MM.1S (cell line): ENCODE measurements around the gene PPFIA2.

ENCODE experiments used
- DNase-seq: peaks from one replicate; pipeline ENCODE4 v3.0.0-alpha.2; 2015
- H2AFZ ChIP-seq: fragments of 300-600 bp; sonication (generic); 2 replicates; pipeline ENCODE4 v1.6.0; 2016; ENCODE audit warnings: antibody characterized with exemption, low read length
- H3F3A ChIP-seq: fragments of 300-600 bp; sonication (generic); 2 replicates; pipeline ENCODE4 v1.6.1; 2016; ENCODE audit warnings: mild to moderate bottlenecking, antibody characterized with exemption, low read length, moderate library complexity, mixed read lengths; ENCODE audit not compliant: insufficient read depth
- H3K27ac ChIP-seq: fragments of 300-600 bp; sonication (generic); 2 replicates; pipeline ENCODE4 v1.5.1; 2016; ENCODE audit warnings: mild to moderate bottlenecking, low read length
- H3K27me3 ChIP-seq: fragments of 300-600 bp; sonication (generic); replicated peaks from 2 replicates; pipeline ENCODE4 v1.6.0; 2016; ENCODE audit warnings: low read length; ENCODE audit not compliant: insufficient read depth
- H3K36me3 ChIP-seq: fragments of 300-600 bp; sonication (generic); replicated peaks from 2 replicates; pipeline ENCODE4 v1.6.1; 2016; ENCODE audit warnings: mild to moderate bottlenecking, low read length, mixed read lengths; ENCODE audit not compliant: insufficient read depth
- H3K4me1 ChIP-seq: fragments of 300-600 bp; sonication (generic); 2 replicates; pipeline ENCODE4 v1.6.1; 2016; ENCODE audit warnings: low read length, mixed read lengths
- H3K4me2 ChIP-seq: fragments of 300-600 bp; sonication (generic); 2 replicates; pipeline ENCODE4 v1.6.0; 2016; ENCODE audit warnings: low read depth, low read length
- H3K4me3 ChIP-seq: fragments of 300-600 bp; sonication (generic); 2 replicates; pipeline ENCODE4 v1.5.1; 2016; ENCODE audit warnings: low read length, mixed read lengths
- H3K79me2 ChIP-seq: fragments of 300-600 bp; sonication (generic); 2 replicates; pipeline ENCODE4 v1.6.1; 2016; ENCODE audit warnings: mixed run types, low read length, mixed read lengths
- H3K9ac ChIP-seq: fragments of 300-600 bp; sonication (generic); 2 replicates; pipeline ENCODE4 v1.6.1; 2016; ENCODE audit warnings: low read length, mixed read lengths
- H3K9me2 ChIP-seq: fragments of 300-600 bp; sonication (generic); replicated peaks from 2 replicates; pipeline ENCODE4 v1.6.1; 2016; ENCODE audit warnings: mild to moderate bottlenecking, low read length, mixed read lengths; ENCODE audit not compliant: insufficient read depth
- H3K9me3 ChIP-seq: fragments of 300-600 bp; sonication (generic); replicated peaks from 2 replicates; pipeline ENCODE4 v1.6.1; 2016; ENCODE audit warnings: mild to moderate bottlenecking, low read length, mixed read lengths; ENCODE audit not compliant: insufficient read depth
- H4K20me1 ChIP-seq: fragments of 300-600 bp; sonication (generic); 2 replicates; pipeline ENCODE4 v1.6.1; 2016; ENCODE audit warnings: mild to moderate bottlenecking, low read length, moderate library complexity, mixed read lengths; ENCODE audit not compliant: insufficient read depth
- EZH2 ChIP-seq: fragments of 300-600 bp; sonication (generic); optimal IDR thresholded peaks from 2 replicates; pipeline ENCODE3; 2017; ENCODE audit warnings: low read depth, mild to moderate bottlenecking, antibody characterized with exemption, low read length, mixed read lengths
- EZH2phosphoT487 ChIP-seq: fragments of 300-600 bp; sonication (generic); IDR thresholded peaks from 2 replicates; pipeline ENCODE4 v1.6.1; 2018; ENCODE audit warnings: antibody characterized with exemption, low read length
- TF ChIP-seq, protein P1 (sequence below): fragments of 300-600 bp; sonication (generic); IDR thresholded peaks from 2 replicates; pipeline ENCODE4 v1.5.1; 2016; ENCODE audit warnings: antibody characterized with exemption, low read length, mixed read lengths

PPFIA2 gene

DNA sequence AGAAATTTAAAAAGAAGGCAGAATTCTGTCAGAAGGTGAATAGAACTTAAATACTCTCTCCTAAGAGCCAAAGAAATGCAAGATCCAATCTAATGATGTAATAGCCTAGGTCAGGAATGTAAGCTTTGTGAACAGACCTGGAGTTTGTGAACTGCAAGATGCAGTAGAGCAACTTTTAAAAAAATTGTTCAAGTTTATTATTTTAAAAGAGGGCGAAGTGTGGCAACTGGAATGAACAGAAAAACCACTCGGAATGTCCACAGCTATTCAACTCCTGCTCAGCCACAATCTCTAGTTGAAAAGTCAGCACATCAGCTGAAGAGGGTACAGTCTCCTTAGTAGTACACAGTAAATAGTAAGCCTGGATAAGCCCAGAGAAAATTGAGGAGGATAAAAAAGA, 228.8 kb downstream of the PPFIA2 start:
- no peak overlapping the region for H3K27ac ChIP-seq
- no peaks in the 10 kb centered on the region for H3K79me2 ChIP-seq
- TF ChIP-seq, protein P1, sequence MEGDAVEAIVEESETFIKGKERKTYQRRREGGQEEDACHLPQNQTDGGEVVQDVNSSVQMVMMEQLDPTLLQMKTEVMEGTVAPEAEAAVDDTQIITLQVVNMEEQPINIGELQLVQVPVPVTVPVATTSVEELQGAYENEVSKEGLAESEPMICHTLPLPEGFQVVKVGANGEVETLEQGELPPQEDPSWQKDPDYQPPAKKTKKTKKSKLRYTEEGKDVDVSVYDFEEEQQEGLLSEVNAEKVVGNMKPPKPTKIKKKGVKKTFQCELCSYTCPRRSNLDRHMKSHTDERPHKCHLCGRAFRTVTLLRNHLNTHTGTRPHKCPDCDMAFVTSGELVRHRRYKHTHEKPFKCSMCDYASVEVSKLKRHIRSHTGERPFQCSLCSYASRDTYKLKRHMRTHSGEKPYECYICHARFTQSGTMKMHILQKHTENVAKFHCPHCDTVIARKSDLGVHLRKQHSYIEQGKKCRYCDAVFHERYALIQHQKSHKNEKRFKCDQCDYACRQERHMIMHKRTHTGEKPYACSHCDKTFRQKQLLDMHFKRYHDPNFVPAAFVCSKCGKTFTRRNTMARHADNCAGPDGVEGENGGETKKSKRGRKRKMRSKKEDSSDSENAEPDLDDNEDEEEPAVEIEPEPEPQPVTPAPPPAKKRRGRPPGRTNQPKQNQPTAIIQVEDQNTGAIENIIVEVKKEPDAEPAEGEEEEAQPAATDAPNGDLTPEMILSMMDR = no peak
- TF ChIP-seq EZH2 = no peak
- TF ChIP-seq EZH2phosphoT487 = no peak
- H3K36me3 ChIP-seq = no peaks in the 10 kb centered on the region
- no peaks in the 10 kb centered on the region for H3K4me1 ChIP-seq
- no peaks in the 10 kb centered on the region for H4K20me1 ChIP-seq
- H3K4me3 ChIP-seq = no peak overlapping the region
- no peak for DNase-seq
- no peaks in the 10 kb centered on the region for H3F3A ChIP-seq
- H3K9ac ChIP-seq = no peak overlapping the region
- no peaks in the 10 kb centered on the region for H3K27me3 ChIP-seq
- H2AFZ ChIP-seq = no peak overlapping the region
- H3K9me3 ChIP-seq = no peaks in the 10 kb centered on the region
- no peak overlapping the region for H3K4me2 ChIP-seq
- no peaks in the 10 kb centered on the region for H3K9me2 ChIP-seq

GRCh38 chr12:81520064-81520945, 238.8 kb downstream of the PPFIA2 start:
- Histone ChIP-seq H3K27ac (peak overlapping the region; percentile 29; the same call in 1 of the 2 replicates), H2AFZ (peak overlapping the region; percentile 88), H3K9me3 (no peaks in the 10 kb centered on the region), H3K27me3 (no peaks in the 10 kb centered on the region), H3K4me3 (peak overlapping the region; percentile 22; the same call in 1 of the 2 replicates), H3K4me2 (peak overlapping the region; percentile 59), H3K9me2 (no peaks in the 10 kb centered on the region), H3K36me3 (no peaks in the 10 kb centered on the region), H3K79me2 (no peaks in the 10 kb centered on the region), H4K20me1 (no peaks in the 10 kb centered on the region), H3K4me1 (peaks cover 6% of the 10 kb centered on the region), H3F3A (no peaks in the 10 kb centered on the region), H3K9ac (no peak overlapping the region)
- peak; percentile 67 for DNase-seq
- TF ChIP-seq EZH2phosphoT487 = no peak
- TF ChIP-seq, protein P1 = no peak

DNA sequence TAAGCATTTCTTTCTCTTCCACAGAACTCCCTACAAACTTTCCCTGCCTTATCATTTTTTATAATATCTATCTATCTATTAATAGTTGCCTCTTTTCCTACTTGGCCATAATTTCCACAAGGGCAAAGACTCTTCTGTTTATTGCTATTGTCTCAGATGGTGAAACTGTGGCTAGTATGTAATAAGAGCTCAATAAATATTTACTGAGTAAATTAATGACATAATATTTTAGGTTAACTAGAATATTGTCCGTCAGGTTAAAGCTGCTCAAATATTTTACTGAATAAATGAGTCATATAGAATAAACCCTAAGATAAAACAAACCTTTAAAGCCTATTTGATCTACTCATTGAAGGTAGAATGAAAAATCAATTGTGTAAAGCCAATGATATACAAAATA, 240.5 kb downstream of the PPFIA2 start:
- no peak for DNase-seq
- H3K27ac ChIP-seq = no peak overlapping the region
- TF ChIP-seq, protein P1 = no peak
- TF ChIP-seq EZH2phosphoT487 (no peak), EZH2 (no peak)

More for the DNA sequence above, 240.5 kb downstream of the PPFIA2 start:
- H3K36me3 ChIP-seq = no peaks in the 10 kb centered on the region
- H3K9ac ChIP-seq = no peak overlapping the region
- H3K27me3 ChIP-seq = no peaks in the 10 kb centered on the region
- H3K79me2 ChIP-seq = no peaks in the 10 kb centered on the region
- no peak overlapping the region for H3K4me3 ChIP-seq
- H3K9me2 ChIP-seq = no peaks in the 10 kb centered on the region
- no peak overlapping the region for H2AFZ ChIP-seq
- H3K4me1 ChIP-seq = peaks cover 6% of the 10 kb centered on the region
- no peak overlapping the region for H3K4me2 ChIP-seq
- no peaks in the 10 kb centered on the region for H3F3A ChIP-seq
- no peaks in the 10 kb centered on the region for H4K20me1 ChIP-seq
- H3K9me3 ChIP-seq = no peaks in the 10 kb centered on the region
